ENCODE results near the gene ZCWPW1. TPM values are rescaled to one million over a fixed set of nuclear protein-coding genes. Genes with fewer than 3 reads are reported as not detected.

The ZCWPW1 gene
- total and polyA plus RNA-seq, 10 of the 15 experiments (the other 5 are each of a cell fraction or from before 2014, with no cell fraction given), result 1.3 to 4.4 (median 3.7) TPM

GRCh38 chr7:100407285-100408180 lies 21.0 kb downstream of the ZCWPW1 start (continued):
- TF ChIP-seq ZNF592 (IDR thresholded peaks at IDR 0.05) (no peak), PKNOX1 (IDR thresholded peaks at IDR 0.05) (no peak; the same call in 1 of the 2 replicates), ZNF687 (IDR thresholded peaks at IDR 0.05) (no peak), RFX5 (IDR thresholded peaks at IDR 0.05; ENCODE audit: low read depth, low read length) (no peak), SREBF2 (IDR thresholded peaks at IDR 0.05; ENCODE audit: low read length) (no peak), ZNF24 (IDR thresholded peaks at IDR 0.05) (peak; percentile 8; the same call in 1 of the 2 replicates), NBN (IDR thresholded peaks at IDR 0.05) (peak; percentile 63; the same call in 1 of the 2 replicates), RB1 (IDR thresholded peaks at IDR 0.05; ENCODE audit: borderline replicate concordance) (peak; percentile 24; the same call in 1 of the 2 replicates), SMAD5 (IDR thresholded peaks at IDR 0.05; ENCODE audit: low read depth) (no peak), RELB (IDR thresholded peaks at IDR 0.05; ENCODE audit: low read depth) (peak; percentile 22; the same call in 1 of the 2 replicates), HDAC2 (IDR thresholded peaks at IDR 0.05) (no peak), BCL11A (IDR thresholded peaks at IDR 0.05; ENCODE audit: low read depth, low read length) (no peak), SMAD1 (IDR thresholded peaks at IDR 0.05; ENCODE audit: low read depth, partially characterized antibody) (no peak), HDGF (IDR thresholded peaks at IDR 0.05) (no peak), HDAC6 (IDR thresholded peaks at IDR 0.05; ENCODE audit: unreplicated experiment) (no peak), MEF2B (IDR thresholded peaks at IDR 0.05; ENCODE audit: partially characterized antibody, poor library complexity, severe bottlenecking) (peak; percentile 38), LARP7 (IDR thresholded peaks at IDR 0.05) (no peak), ZNF384 (IDR thresholded peaks at IDR 0.05; ENCODE audit: borderline replicate concordance, low read depth, low read length) (peak; percentile 67; the same call in 1 of the 2 replicates), SIX5 (IDR thresholded peaks at IDR 0.05; ENCODE audit: low read depth, low read length, severe bottlenecking) (no peak), STAT3 (IDR thresholded peaks at IDR 0.05; ENCODE audit: low read depth, low read length) (no peak)
